PC-9 (cell line): ENCODE measurements around the gene GHRH. TPM values are rescaled to one million over a fixed set of nuclear protein-coding genes. Genes with fewer than 3 reads are reported as not detected.

Source experiments
- BruUV-seq: library from RNA; stranded (reverse); fragments of 400-500 nt; replicated peaks from 2 replicates; lab custom pipeline; 2021; lab: Mats Ljungman, UMichigan
- CTCF ChIA-PET: fragments of 300-600 bp; sonication (Branson Sonifier 250); formaldehyde crosslinking; loops from one replicate; lab custom pipeline; 2022; ENCODE audit warnings: antibody characterized with exemption; lab: Charles Lee
- POLR2A ChIA-PET: fragments of 300-600 bp; sonication (Branson Sonifier 250); formaldehyde crosslinking; loops from one replicate; lab custom pipeline; 2022; ENCODE audit warnings: antibody characterized with exemption; ENCODE audit not compliant: unreplicated experiment; lab: Charles Lee
- DNase-seq, 2 experiments: peaks; one replicate each; pipeline versions ENCODE4 v3.0.0 to v3.0.0-alpha.2; 2015 to 2022; ENCODE audit warnings: mixed read lengths in 1 of 2
- H2AFZ ChIP-seq: fragments of 200-600 bp; sonication (generic); 2 replicates; pipeline ENCODE4 v1.8.1; 2017; ENCODE audit warnings: antibody characterized with exemption
- H3F3A ChIP-seq: fragments of 200-600 bp; sonication (generic); 2 replicates; pipeline ENCODE4 v1.8.1; 2017; ENCODE audit warnings: antibody characterized with exemption, mild to moderate bottlenecking, low read depth; ENCODE audit not compliant: insufficient read depth
- H3K27ac ChIP-seq: fragments of 200-600 bp; sonication (generic); 2 replicates; pipeline ENCODE4 v1.6.1; 2016; ENCODE audit warnings: mixed run types
- H3K27me3 ChIP-seq: fragments of 200-600 bp; sonication (generic); 2 replicates; pipeline ENCODE4 v1.6.1; 2016; ENCODE audit warnings: low read depth, mixed run types; ENCODE audit not compliant: insufficient read depth
- H3K36me3 ChIP-seq: fragments of 200-600 bp; sonication (generic); 2 replicates; pipeline ENCODE4 v1.6.1; 2016; ENCODE audit warnings: low read depth, mixed run types
- H3K4me1 ChIP-seq: fragments of 200-600 bp; sonication (generic); replicated peaks from 2 replicates; pipeline ENCODE4 v1.6.1; 2016; ENCODE audit warnings: mixed run types; ENCODE audit not compliant: insufficient read depth
- H3K4me2 ChIP-seq: fragments of 200-600 bp; sonication (generic); 2 replicates; pipeline ENCODE4 v1.6.1; 2017; ENCODE audit warnings: mixed run types
- H3K4me3 ChIP-seq: fragments of 200-600 bp; sonication (generic); 2 replicates; pipeline ENCODE4 v1.6.1; 2016; ENCODE audit warnings: mixed run types
- H3K79me2 ChIP-seq: fragments of 200-600 bp; sonication (generic); 2 replicates; pipeline ENCODE4 v1.6.1; 2017; ENCODE audit warnings: low read depth, mixed run types
- H3K9me2 ChIP-seq: fragments of 200-600 bp; sonication (generic); 2 replicates; pipeline ENCODE4 v1.8.1; 2017; ENCODE audit warnings: mild to moderate bottlenecking; ENCODE audit not compliant: insufficient read depth
- H3K9me3 ChIP-seq: fragments of 200-600 bp; sonication (generic); 2 replicates; pipeline ENCODE4 v1.8.1; 2016; ENCODE audit warnings: low read depth; ENCODE audit not compliant: insufficient read depth
- H4K20me1 ChIP-seq: fragments of 200-600 bp; sonication (generic); 2 replicates; pipeline ENCODE4 v1.8.1; 2017; ENCODE audit not compliant: insufficient read depth
- EZH2 ChIP-seq: fragments of 200-600 bp; sonication (generic); IDR thresholded peaks from 2 replicates; pipeline ENCODE4 v1.8.0; 2017; ENCODE audit warnings: antibody characterized with exemption, low read depth
- intact Hi-C: fragments of 100-400 bp; cut with micrococcal nuclease; formaldehyde crosslinking; loops from one replicate; pipeline ENCODE4 v1.10.0; 2022; ENCODE audit not compliant: unreplicated experiment
- total RNA-seq: library from RNA; stranded (reverse); gene quantifications from 2 replicates; pipeline ENCODE4 v1.2.3, GENCODE V29; 2021
- TF ChIP-seq, protein P1 (sequence below): fragments of 200-600 bp; sonication (generic); conservative IDR thresholded peaks from 2 replicates; pipeline ENCODE4 v1.6.1; 2017; ENCODE audit warnings: mixed run types, antibody characterized with exemption, mild to moderate bottlenecking, moderate library complexity

GHRH gene
- total RNA-seq, 1 experiment from 2014 or later: not detected

DNA sequence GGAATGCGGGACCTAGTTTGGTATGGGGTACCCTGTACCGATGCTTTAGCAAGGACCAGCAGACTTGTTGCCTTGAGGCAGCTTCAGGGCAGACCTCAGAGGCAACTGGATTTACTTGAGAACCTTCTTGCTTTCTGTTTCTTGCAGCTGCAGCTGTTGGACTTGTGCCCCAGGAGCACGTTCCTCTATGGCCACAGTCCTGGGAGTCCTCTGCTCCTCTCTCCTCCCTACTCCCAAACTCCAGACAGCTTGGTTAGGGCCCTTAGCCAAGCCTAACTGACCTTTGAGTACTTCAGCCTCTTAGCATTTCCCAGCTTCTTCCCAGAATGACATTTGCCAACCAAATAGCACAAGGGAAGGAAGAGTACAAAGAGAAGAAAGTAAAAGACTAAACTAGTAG, 34.7 kb downstream of the GHRH start:
- intact Hi-C loops: no loop called here
- TF ChIP-seq, protein P1, sequence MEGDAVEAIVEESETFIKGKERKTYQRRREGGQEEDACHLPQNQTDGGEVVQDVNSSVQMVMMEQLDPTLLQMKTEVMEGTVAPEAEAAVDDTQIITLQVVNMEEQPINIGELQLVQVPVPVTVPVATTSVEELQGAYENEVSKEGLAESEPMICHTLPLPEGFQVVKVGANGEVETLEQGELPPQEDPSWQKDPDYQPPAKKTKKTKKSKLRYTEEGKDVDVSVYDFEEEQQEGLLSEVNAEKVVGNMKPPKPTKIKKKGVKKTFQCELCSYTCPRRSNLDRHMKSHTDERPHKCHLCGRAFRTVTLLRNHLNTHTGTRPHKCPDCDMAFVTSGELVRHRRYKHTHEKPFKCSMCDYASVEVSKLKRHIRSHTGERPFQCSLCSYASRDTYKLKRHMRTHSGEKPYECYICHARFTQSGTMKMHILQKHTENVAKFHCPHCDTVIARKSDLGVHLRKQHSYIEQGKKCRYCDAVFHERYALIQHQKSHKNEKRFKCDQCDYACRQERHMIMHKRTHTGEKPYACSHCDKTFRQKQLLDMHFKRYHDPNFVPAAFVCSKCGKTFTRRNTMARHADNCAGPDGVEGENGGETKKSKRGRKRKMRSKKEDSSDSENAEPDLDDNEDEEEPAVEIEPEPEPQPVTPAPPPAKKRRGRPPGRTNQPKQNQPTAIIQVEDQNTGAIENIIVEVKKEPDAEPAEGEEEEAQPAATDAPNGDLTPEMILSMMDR: no peak
- TF ChIP-seq EZH2: no peak
- Histone ChIP-seq H3K4me1 (no peaks in the 10 kb centered on the region), H3K27me3 (no peaks in the 10 kb centered on the region), H3K4me2 (no peak overlapping the region), H3F3A (no peaks in the 10 kb centered on the region), H3K9me3 (no peaks in the 10 kb centered on the region), H3K36me3 (peaks cover 51% of the 10 kb centered on the region), H3K27ac (no peak overlapping the region), H2AFZ (no peak overlapping the region), H3K9me2 (no peaks in the 10 kb centered on the region), H4K20me1 (peaks cover 10% of the 10 kb centered on the region), H3K4me3 (no peak overlapping the region), H3K79me2 (no peaks in the 10 kb centered on the region)
- no peak for DNase-seq
- ChIA-PET CTCF (no interaction called here), POLR2A (interaction anchor here (0.6 kb wide), 1 partner anchor 790 kb away, joined by 5 read pairs; no protein-coding TSS in a partner anchor)
- no TSS peak for BruUV-seq

DNA sequence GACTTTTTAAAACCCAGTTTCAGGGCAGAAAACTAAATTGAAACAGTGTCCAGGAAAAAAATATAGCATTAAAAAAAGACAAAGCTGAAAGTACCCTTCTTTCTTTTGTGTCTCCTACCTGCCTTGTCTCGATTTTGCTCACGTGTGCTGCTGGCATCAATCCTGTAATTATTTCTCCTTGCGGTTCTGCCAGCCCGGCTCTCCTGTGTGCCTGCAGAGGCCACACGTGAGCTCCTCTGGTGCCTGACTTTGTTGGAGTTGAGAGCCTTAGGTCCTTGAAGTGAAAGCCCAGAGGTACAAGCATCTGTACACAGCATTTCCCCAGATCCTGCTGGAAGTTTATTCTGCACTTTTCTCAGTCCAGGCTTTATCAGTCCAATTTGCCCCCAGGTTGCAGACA, 36.5 kb downstream of the GHRH start:
- H3K4me2 ChIP-seq: no peak overlapping the region
- H3K9me3 ChIP-seq: no peaks in the 10 kb centered on the region
- no peak overlapping the region for H3K27ac ChIP-seq
- BruUV-seq: no TSS peak
- H3K36me3 ChIP-seq: peaks cover 41% of the 10 kb centered on the region
- TF ChIP-seq EZH2: no peak
- TF ChIP-seq, protein P1: no peak
- H3K27me3 ChIP-seq: no peaks in the 10 kb centered on the region
- no peaks in the 10 kb centered on the region for H3K79me2 ChIP-seq
- no peak overlapping the region for H3K4me3 ChIP-seq
- no peak overlapping the region for H2AFZ ChIP-seq
- peaks cover 10% of the 10 kb centered on the region; the same call in 1 of the 2 replicates for H4K20me1 ChIP-seq
- ChIA-PET CTCF (no interaction called here), POLR2A (no interaction called here)
- intact Hi-C loops: no loop called here
- H3K9me2 ChIP-seq: no peaks in the 10 kb centered on the region
- H3K4me1 ChIP-seq: no peaks in the 10 kb centered on the region
- H3F3A ChIP-seq: no peaks in the 10 kb centered on the region
- DNase-seq: no peak

DNA sequence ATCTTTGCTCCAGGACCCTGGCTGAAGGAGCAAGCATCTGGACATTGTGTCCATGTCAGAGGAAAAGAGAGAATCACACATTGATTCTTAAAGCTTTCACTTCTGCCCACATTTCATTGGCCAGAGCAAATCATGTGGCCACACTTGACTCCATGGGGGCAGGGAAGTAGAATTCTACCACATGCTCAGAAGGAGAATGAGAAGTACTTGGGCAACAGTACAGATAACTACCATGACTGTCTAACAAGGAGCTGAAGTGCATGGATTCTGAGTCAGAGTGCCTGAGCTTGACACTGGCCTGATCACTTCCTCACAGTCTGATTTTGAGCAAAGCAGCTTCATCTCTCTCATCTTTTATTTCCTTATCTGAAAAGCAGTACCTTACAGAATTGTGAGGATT, 38.6 kb downstream of the GHRH start:
- CTCF ChIA-PET: interaction anchor here (0.7 kb wide), 1 partner anchor 297 kb away, joined by 5 read pairs; no protein-coding TSS in a partner anchor
- H3K36me3 ChIP-seq: peaks cover 35% of the 10 kb centered on the region

More for the DNA sequence above, 38.6 kb downstream of the GHRH start:
- no peaks in the 10 kb centered on the region for H3K4me1 ChIP-seq
- TF ChIP-seq, protein P1: no peak
- TF ChIP-seq EZH2: no peak
- no peaks in the 10 kb centered on the region for H3K9me2 ChIP-seq
- no peak overlapping the region for H3K4me2 ChIP-seq
- no TSS peak for BruUV-seq
- POLR2A ChIA-PET: interaction anchor here (0.7 kb wide), 1 partner anchor 130 kb away, joined by 3 read pairs; no protein-coding TSS in a partner anchor
- peaks cover 10% of the 10 kb centered on the region; the same call in 1 of the 2 replicates for H4K20me1 ChIP-seq
- no peaks in the 10 kb centered on the region for H3F3A ChIP-seq
- DNase-seq: no peak
- H3K4me3 ChIP-seq: no peak overlapping the region
- H3K27ac ChIP-seq: no peak overlapping the region
- H3K9me3 ChIP-seq: no peaks in the 10 kb centered on the region
- intact Hi-C loops: no loop called here
- H3K27me3 ChIP-seq: no peaks in the 10 kb centered on the region
- no peak overlapping the region for H2AFZ ChIP-seq
- H3K79me2 ChIP-seq: no peaks in the 10 kb centered on the region
